GM12873 (cell line): ENCODE results near the gene PDE4D.

Source experiments
- CTCF ChIP-seq: IDR thresholded peaks from 2 replicates; pipeline ENCODE4 v1.5.1; 2012; ENCODE audit warnings: low read depth, mild to moderate bottlenecking, moderate library complexity, low read length, control low read depth; ENCODE audit not compliant: insufficient read depth; ENCODE audit errors: missing control alignments

The PDE4D gene

GRCh38 chr5:59704936-59705335, 188.6 kb downstream of the PDE4D start:
- no peak for TF ChIP-seq CTCF

GRCh38 chr5:59703789-59704188, 189.7 kb downstream of the PDE4D start:
- TF ChIP-seq CTCF = no peak

- TF ChIP-seq CTCF = no peak
These were observed 195.0 kb downstream of the PDE4D start for GRCh38 chr5:59698207-59699178.

GRCh38 chr5:59694411-59694810, 199.1 kb downstream of the PDE4D start:
- TF ChIP-seq CTCF = no peak

GRCh38 chr5:59693492-59694309, 199.8 kb downstream of the PDE4D start:
- TF ChIP-seq CTCF = no peak

GRCh38 chr5:59685793-59686192, 207.7 kb downstream of the PDE4D start:
- TF ChIP-seq CTCF = no peak

GRCh38 chr5:59685191-59685530, 208.4 kb downstream of the PDE4D start:
- no peak for TF ChIP-seq CTCF
